A673 (cell line): Measurements from ENCODE around the gene TCF7L2. TPM values are rescaled to one million over a fixed set of nuclear protein-coding genes. Genes with fewer than 3 reads are reported as not detected.

ENCODE experiments used
- BruUV-seq: library from RNA; stranded (reverse); fragments of 400-500 nt; replicated peaks from 2 replicates; lab custom pipeline; 2021; lab: Mats Ljungman, UMichigan
- CTCF ChIA-PET: fragments of 300-600 bp; sonication (Branson Sonifier 250); formaldehyde crosslinking; loops from one replicate; lab custom pipeline; 2022; ENCODE audit warnings: antibody characterized with exemption; lab: Charles Lee
- POLR2A ChIA-PET: fragments of 300-600 bp; sonication (Branson Sonifier 250); formaldehyde crosslinking; loops from one replicate; lab custom pipeline; 2022; ENCODE audit warnings: antibody characterized with exemption; ENCODE audit not compliant: low non-redundant PET; lab: Charles Lee
- DNase-seq: peaks from one replicate; pipeline ENCODE4 v3.0.0-alpha.2; 2015; ENCODE audit warnings: low spot score
- H3K27ac ChIP-seq: fragments of 200-600 bp; sonication (generic); 2 replicates; pipeline ENCODE4 v1.5.1; 2016; ENCODE audit warnings: mixed run types, low read depth, mild to moderate bottlenecking, mixed read lengths, antibody characterized with exemption, low read length; ENCODE audit not compliant: poor library complexity, severe bottlenecking
- H3K27me3 ChIP-seq: fragments of 200-600 bp; sonication (generic); replicated peaks from 2 replicates; pipeline ENCODE4 v1.6.1; 2017; ENCODE audit warnings: mixed run types, low read depth, mild to moderate bottlenecking, mixed read lengths, antibody characterized with exemption, low read length; ENCODE audit not compliant: insufficient read depth, poor library complexity
- H3K36me3 ChIP-seq: fragments of 200-600 bp; sonication (generic); 2 replicates; pipeline ENCODE4 v1.6.1; 2016; ENCODE audit warnings: mixed run types, mild to moderate bottlenecking, mixed read lengths, antibody characterized with exemption, low read length; ENCODE audit not compliant: insufficient read depth, poor library complexity, severe bottlenecking
- H3K4me1 ChIP-seq: fragments of 200-600 bp; sonication (generic); 2 replicates; pipeline ENCODE4 v1.6.1; 2017; ENCODE audit warnings: mixed run types, mild to moderate bottlenecking, mixed read lengths, antibody characterized with exemption, low read length; ENCODE audit not compliant: insufficient read depth, poor library complexity, severe bottlenecking
- H3K4me3 ChIP-seq: fragments of 200-600 bp; sonication (generic); 2 replicates; pipeline ENCODE4 v1.5.1; 2016; ENCODE audit warnings: low read depth, mixed run types, mild to moderate bottlenecking, mixed read lengths, low read length; ENCODE audit not compliant: poor library complexity, severe bottlenecking
- H3K9me3 ChIP-seq: fragments of 200-600 bp; sonication (generic); 2 replicates; pipeline ENCODE4 v1.6.1; 2016; ENCODE audit warnings: mixed run types, low read depth, mild to moderate bottlenecking, mixed read lengths, antibody characterized with exemption, low read length; ENCODE audit not compliant: poor library complexity, severe bottlenecking
- CTCF ChIP-seq: fragments of 300-800, 200-600 bp; sonication (generic); conservative IDR thresholded peaks from 2 replicates; pipeline ENCODE4 v1.5.1; 2017; ENCODE audit warnings: low read depth, mild to moderate bottlenecking, antibody characterized with exemption, low read length, moderate library complexity, mixed read lengths
- EZH2 ChIP-seq: fragments of 200-600 bp; sonication (generic); IDR thresholded peaks from 2 replicates; pipeline ENCODE4 v1.6.1; 2017; ENCODE audit warnings: borderline replicate concordance, low read depth, mild to moderate bottlenecking, mixed read lengths, antibody characterized with exemption, low read length; ENCODE audit not compliant: poor library complexity, severe bottlenecking
- intact Hi-C: fragments of 100-400 bp; cut with micrococcal nuclease; formaldehyde crosslinking; loops from one replicate; pipeline ENCODE4 v1.10.0; 2022; ENCODE audit not compliant: unreplicated experiment
- total RNA-seq: library from RNA; stranded (reverse); gene quantifications from 2 replicates; pipeline ENCODE4 v1.2.3, GENCODE V29; 2021

Gene TCF7L2
- total RNA-seq, 1 experiment from 2014 or later = 16.8 TPM

GRCh38 chr10:112906945-112907344, 43.1 kb upstream of the TCF7L2 start:
- Histone ChIP-seq H3K9me3 (no peaks in the 10 kb centered on the region), H3K27me3 (no peaks in the 10 kb centered on the region), H3K36me3 (no peaks in the 10 kb centered on the region), H3K27ac (no peak overlapping the region), H3K4me1 (no peaks in the 10 kb centered on the region), H3K4me3 (no peak overlapping the region)
- ChIA-PET POLR2A (no interaction called here), CTCF (no interaction called here)
- DNase-seq = no peak
- BruUV-seq = no TSS peak
- TF ChIP-seq EZH2 (no peak), CTCF (no peak)
- intact Hi-C loops = no loop called here

- H3K9me3 ChIP-seq = no peaks in the 10 kb centered on the region
- H3K27me3 ChIP-seq = no peaks in the 10 kb centered on the region
- POLR2A ChIA-PET = interaction anchor here (0.6 kb wide), 1 partner anchor 125 kb away, joined by 21 read pairs; no protein-coding TSS in a partner anchor
- DNase-seq = no peak
- no peak overlapping the region for H3K4me3 ChIP-seq
- TF ChIP-seq EZH2 (no peak), CTCF (no peak)
- no peaks in the 10 kb centered on the region for H3K36me3 ChIP-seq
- no peaks in the 10 kb centered on the region for H3K4me1 ChIP-seq
- intact Hi-C loops = no loop called here
- H3K27ac ChIP-seq = no peak overlapping the region
- BruUV-seq = no TSS peak
- CTCF ChIA-PET = no interaction called here
Observed at GRCh38 chr10:112907893-112908292, 42.2 kb upstream of the TCF7L2 start.

GRCh38 chr10:112911206-112911605, 38.8 kb upstream of the TCF7L2 start:
- Histone ChIP-seq H3K4me1 (no peaks in the 10 kb centered on the region), H3K27ac (no peak overlapping the region), H3K9me3 (no peaks in the 10 kb centered on the region), H3K36me3 (no peaks in the 10 kb centered on the region), H3K4me3 (no peak overlapping the region), H3K27me3 (no peaks in the 10 kb centered on the region)
- POLR2A ChIA-PET = no interaction called here
- BruUV-seq = no TSS peak
- no peak for DNase-seq
- TF ChIP-seq CTCF = no peak
- no peak for TF ChIP-seq EZH2
- CTCF ChIA-PET = no interaction called here
- intact Hi-C loops = no loop called here
